ENCODE measurements around the gene PCMT1.

GRCh38 chr6:149763866-149764265, 14.3 kb downstream of the PCMT1 start:
- no peak for TF ChIP-seq CTCF (IDR thresholded peaks at IDR 0.05)
- no peak for TF ChIP-seq EZH2 (IDR thresholded peaks at IDR 0.05; ENCODE audit: borderline replicate concordance, insufficient read depth, low read depth, low read length, poor library complexity, severe bottlenecking)
